HepG2 (cell line): ENCODE results near the gene MB21D2. TPM values are rescaled to one million over a fixed set of nuclear protein-coding genes. Genes with fewer than 3 reads are reported as not detected.

ENCODE experiments used
- ATAC-seq: fragments of 200-7000 bp; cut with Tn5 transposase; 3 replicates; pipeline ENCODE4 v1.9.1; 2020; ENCODE audit warnings: mild to moderate bottlenecking, moderate library complexity
- BruUV-seq: library from RNA; stranded (reverse); fragments of 400-500 nt; replicated peaks from 2 replicates; lab custom pipeline; 2021; lab: Mats Ljungman, UMichigan
- CTCF ChIA-PET: fragments of 300-600 bp; formaldehyde crosslinking; extraction: SDS; loops from one replicate; lab custom pipeline; 2021; ENCODE audit warnings: low total read pairs, inconsistent platforms, low intra/inter-chr PET ratio; lab: Yijun Ruan, JAX
- POLR2A ChIA-PET: fragments of 350-600 bp; sonication (Branson Sonifier 250); formaldehyde crosslinking; loops from one replicate; lab custom pipeline; 2020; ENCODE audit warnings: antibody characterized with exemption, inconsistent platforms; lab: Yijun Ruan, JAX
- DNase-seq: peaks from one replicate; pipeline ENCODE4 v3.0.0-alpha.2; 2015; ENCODE audit warnings: low spot score
- FAIRE-seq: peaks from 3 replicates; lab custom pipeline; 2011; peaks lifted over from hg19 to GRCh38; lab: Jason Lieb, UNC
- H2AFZ ChIP-seq: one replicate; pipeline ENCODE4 v1.6.1; 2011; ENCODE audit warnings: low read length, inconsistent platforms
- H3K27ac ChIP-seq: fragments of 300-600 bp; 3 replicates; pipeline ENCODE4 v1.8.0; 2011; ENCODE audit warnings: mixed run types, mild to moderate bottlenecking, mixed read lengths, low read length, inconsistent platforms; ENCODE audit not compliant: insufficient read depth; ENCODE audit errors: extremely low read length
- H3K27me3 ChIP-seq, 2 experiments: fragments of 200-600 bp in 1 of 2; 2 replicates in 1 of 2; 3 replicates in 1 of 2; pipeline versions ENCODE4 v1.6.0 to v1.8.0; 2011; ENCODE audit warnings: low read length in 2 of 2, mild to moderate bottlenecking in 2 of 2, moderate library complexity in 2 of 2, inconsistent platforms in 1 of 2; ENCODE audit not compliant: insufficient read depth in 2 of 2, control insufficient read depth in 1 of 2
- H3K36me3 ChIP-seq, 2 experiments: fragments of 200-600 bp in 1 of 2; replicated peaks in 1 of 2; 2 replicates in 1 of 2; 3 replicates in 1 of 2; pipeline versions ENCODE4 v1.5.1 to v1.8.0; 2011; ENCODE audit warnings: low read length in 2 of 2, inconsistent platforms in 1 of 2; ENCODE audit not compliant: insufficient read depth in 2 of 2, control insufficient read depth in 1 of 2
- H3K4me1 ChIP-seq: 2 replicates; pipeline ENCODE4 v1.5.1; 2012; ENCODE audit warnings: low read length, inconsistent platforms; ENCODE audit not compliant: insufficient read depth
- H3K4me2 ChIP-seq: 2 replicates; pipeline ENCODE4 v1.6.0; 2011; ENCODE audit warnings: low read depth, low read length, inconsistent platforms
- H3K4me3 ChIP-seq, 3 experiments: fragments of 200-600 bp in 1 of 3; sonication (generic), shearing (Covaris generic) in 1 of 3; replicated peaks in 1 of 3; 2 replicates each; pipeline ENCODE4 v1.5.1; 2011 to 2016; ENCODE audit warnings: low read length in 3 of 3, inconsistent platforms in 2 of 3, low read depth in 2 of 3, mild to moderate bottlenecking in 2 of 3, control low read depth in 1 of 3, mixed read lengths in 1 of 3; ENCODE audit not compliant: insufficient read depth in 1 of 3
- H3K79me2 ChIP-seq: one replicate; pipeline ENCODE4 v1.6.1; 2011; ENCODE audit warnings: low read length, inconsistent platforms; ENCODE audit not compliant: insufficient read depth
- H3K9ac ChIP-seq: 2 replicates; pipeline ENCODE4 v1.6.0; 2011; ENCODE audit warnings: mild to moderate bottlenecking, low read depth, low read length, inconsistent platforms; ENCODE audit not compliant: insufficient read depth
- H3K9me3 ChIP-seq: 2 replicates; pipeline ENCODE4 v1.5.1; 2012; ENCODE audit warnings: mild to moderate bottlenecking, low read length
- H4K20me1 ChIP-seq: 2 replicates; pipeline ENCODE4 v1.6.0; 2011; ENCODE audit warnings: inconsistent platforms, mild to moderate bottlenecking, low read length, moderate library complexity; ENCODE audit not compliant: insufficient read depth
- ATAD3A ChIP-seq: sonication (generic); formaldehyde crosslinking; IDR thresholded peaks from 2 replicates; pipeline ENCODE4 v1.4.0; 2020; ENCODE audit warnings: missing genetic modification reagents
- ETV6 ChIP-seq: sonication (generic); formaldehyde crosslinking; conservative IDR thresholded peaks from 2 replicates; pipeline ENCODE4 v1.4.0; 2020; ENCODE audit warnings: missing genetic modification reagents
- FOXO1 ChIP-seq: sonication (generic); formaldehyde crosslinking; IDR thresholded peaks from 2 replicates; pipeline ENCODE4 v1.4.0; 2020; ENCODE audit warnings: missing genetic modification reagents
- KLF9 ChIP-seq: IDR thresholded peaks from 2 replicates; pipeline ENCODE4 v1.6.1; 2016; ENCODE audit warnings: low read depth
- POLR2AphosphoS5 ChIP-seq: IDR thresholded peaks from 2 replicates; pipeline ENCODE4 v1.6.1; 2012; ENCODE audit warnings: low read depth, low read length
- RARG ChIP-seq: sonication (generic); formaldehyde crosslinking; IDR thresholded peaks from 2 replicates; pipeline ENCODE4 v1.4.0; 2020; ENCODE audit warnings: low read depth, mild to moderate bottlenecking, missing genetic modification reagents
- SIN3B ChIP-seq: fragments of 150-350 bp; IDR thresholded peaks from 2 replicates; pipeline ENCODE4 v1.6.1; 2014; ENCODE audit warnings: low read length
- SMC3 ChIP-seq: IDR thresholded peaks from 2 replicates; pipeline ENCODE4 v1.6.1; 2011; ENCODE audit warnings: low read length, improper control_type of control experiment
- TBX3 ChIP-seq: fragments of 450-650 bp; IDR thresholded peaks from 2 replicates; pipeline ENCODE4 v1.6.1; 2017; ENCODE audit warnings: antibody characterized with exemption, mild to moderate bottlenecking, inconsistent platforms, borderline replicate concordance
- ZNF207 ChIP-seq: fragments of 450-650 bp; IDR thresholded peaks from 2 replicates; pipeline ENCODE4 v1.6.1; 2016; ENCODE audit warnings: antibody characterized with exemption, borderline replicate concordance
- ZNF224 ChIP-seq: sonication (generic); formaldehyde crosslinking; IDR thresholded peaks from 2 replicates; pipeline ENCODE4 v1.5.0; 2020; ENCODE audit warnings: mild to moderate bottlenecking, missing genetic modification reagents
- ZNF296 ChIP-seq: sonication (generic); formaldehyde crosslinking; conservative IDR thresholded peaks from 2 replicates; pipeline ENCODE4 v1.5.0; 2020; ENCODE audit warnings: mild to moderate bottlenecking, missing genetic modification reagents
- ZNF383 ChIP-seq: sonication (generic); formaldehyde crosslinking; IDR thresholded peaks from 2 replicates; pipeline ENCODE4 v1.4.0; 2020; ENCODE audit warnings: missing genetic modification reagents, mild to moderate bottlenecking, borderline replicate concordance
- ZNF567 ChIP-seq: sonication (generic); formaldehyde crosslinking; IDR thresholded peaks from 2 replicates; pipeline ENCODE4 v1.8.1; 2023; ENCODE audit warnings: mild to moderate bottlenecking, missing genetic modification reagents, borderline replicate concordance
- ZZZ3 ChIP-seq: sonication (generic); formaldehyde crosslinking; IDR thresholded peaks from 2 replicates; pipeline ENCODE4 v1.4.0; 2020; ENCODE audit warnings: missing genetic modification reagents, mild to moderate bottlenecking, borderline replicate concordance
- WGBS: methylation state at CpG from one replicate; pipeline ENCODE4 v1.1.6; 2017; ENCODE audit warnings: low lambda C conversion rate; 5-methylcytosine and 5-hydroxymethylcytosine counted together
- in situ Hi-C: cut with HindIII; loops from 2 replicates; pipeline ENCODE4 v1.10.0; 2017; ENCODE audit warnings: low pct_unique_long_range_greater_than_20kb; ENCODE audit not compliant: extremely low pct_ligation_motif_present
- intact Hi-C: fragments of 100-400 bp; cut with micrococcal nuclease; formaldehyde crosslinking; loops from one replicate; pipeline ENCODE4 v1.10.0; 2022; ENCODE audit not compliant: unreplicated experiment
- polyA plus RNA-seq, 8 experiments: library from polyadenylated mRNA; depleted of rRNA in 3 of 8; stranded (reverse) in 7 of 8; unstranded in 1 of 8; fragments of >200 nt; fragmentation: Illumina TruSeq in 4 of 8; extraction: Trizol in 4 of 8; gene quantifications; 2 replicates each; pipeline versions ENCODE4 v1.2.1 to v1.2.3, GENCODE V29; 2011 to 2016; ENCODE audit warnings: low read depth in 4 of 8, missing spikeins in 1 of 8, mixed read lengths in 1 of 8; ENCODE audit not compliant: insufficient read depth in 1 of 8
- total RNA-seq, 5 experiments: library from RNA; depleted of rRNA; stranded (reverse); fragments of >200 nt; fragmentation: Illumina TruSeq; extraction: Trizol; gene quantifications; 2 replicates each; pipeline ENCODE4 v1.2.3, GENCODE V29; 2016; ENCODE audit warnings: low read depth in 1 of 5
- TF ChIP-seq, protein P1 (sequence below): sonication (generic); formaldehyde crosslinking; IDR thresholded peaks from 2 replicates; pipeline ENCODE4 v1.8.0; 2022; ENCODE audit warnings: mild to moderate bottlenecking, missing genetic modification reagents, moderate library complexity
- TF ChIP-seq, protein P2 (sequence below), 2 experiments: sonication (generic) in 1 of 2; formaldehyde crosslinking in 1 of 2; IDR thresholded peaks; 2 replicates each; pipeline versions ENCODE4 v1.5.1 to v1.6.1; 2011 to 2020; ENCODE audit warnings: borderline replicate concordance in 1 of 2, low read depth in 1 of 2, low read length in 1 of 2, mild to moderate bottlenecking in 1 of 2, missing genetic modification reagents in 1 of 2, moderate library complexity in 1 of 2
- TF ChIP-seq, protein P3 (sequence below): sonication (generic); formaldehyde crosslinking; IDR thresholded peaks from 2 replicates; pipeline ENCODE4 v1.4.0; 2020; ENCODE audit warnings: mild to moderate bottlenecking, missing genetic modification reagents

MB21D2 gene
- total and polyA plus RNA-seq, 2 of the 13 experiments (the other 11 are each of a cell fraction or from before 2014, with no cell fraction given) = 0.90 to 1.6 TPM

DNA sequence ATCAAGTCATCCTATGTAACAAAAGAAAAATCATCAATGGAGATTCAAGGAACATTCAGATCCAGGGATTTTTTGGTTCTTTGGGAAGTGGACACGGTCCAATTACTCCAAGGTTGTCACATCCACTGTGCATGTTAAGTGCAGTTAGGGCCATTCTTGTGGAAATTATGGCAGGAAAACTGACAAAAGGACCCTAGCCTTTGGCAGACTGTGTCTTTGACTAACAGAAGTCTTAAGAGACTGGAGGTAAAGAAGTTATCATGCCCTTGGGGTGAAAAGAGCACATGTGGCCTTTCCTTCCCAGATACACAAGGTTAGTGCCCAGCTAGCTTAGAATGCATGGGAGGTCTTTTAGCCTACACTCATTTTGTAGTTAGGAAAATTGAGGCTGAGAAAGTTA is 74.9 kb downstream of the MB21D2 start (continued):
- TF ChIP-seq, protein P1, sequence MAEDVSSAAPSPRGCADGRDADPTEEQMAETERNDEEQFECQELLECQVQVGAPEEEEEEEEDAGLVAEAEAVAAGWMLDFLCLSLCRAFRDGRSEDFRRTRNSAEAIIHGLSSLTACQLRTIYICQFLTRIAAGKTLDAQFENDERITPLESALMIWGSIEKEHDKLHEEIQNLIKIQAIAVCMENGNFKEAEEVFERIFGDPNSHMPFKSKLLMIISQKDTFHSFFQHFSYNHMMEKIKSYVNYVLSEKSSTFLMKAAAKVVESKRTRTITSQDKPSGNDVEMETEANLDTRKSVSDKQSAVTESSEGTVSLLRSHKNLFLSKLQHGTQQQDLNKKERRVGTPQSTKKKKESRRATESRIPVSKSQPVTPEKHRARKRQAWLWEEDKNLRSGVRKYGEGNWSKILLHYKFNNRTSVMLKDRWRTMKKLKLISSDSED = no peak
- TF ChIP-seq ZZZ3 (CRISPR knock-in tag) = no peak
- TF ChIP-seq ATAD3A = no peak
- no peak for TF ChIP-seq FOXO1
- TF ChIP-seq RARG (CRISPR knock-in tag) = no peak
- TF ChIP-seq, protein P2, sequence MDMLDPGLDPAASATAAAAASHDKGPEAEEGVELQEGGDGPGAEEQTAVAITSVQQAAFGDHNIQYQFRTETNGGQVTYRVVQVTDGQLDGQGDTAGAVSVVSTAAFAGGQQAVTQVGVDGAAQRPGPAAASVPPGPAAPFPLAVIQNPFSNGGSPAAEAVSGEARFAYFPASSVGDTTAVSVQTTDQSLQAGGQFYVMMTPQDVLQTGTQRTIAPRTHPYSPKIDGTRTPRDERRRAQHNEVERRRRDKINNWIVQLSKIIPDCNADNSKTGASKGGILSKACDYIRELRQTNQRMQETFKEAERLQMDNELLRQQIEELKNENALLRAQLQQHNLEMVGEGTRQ (IDR thresholded peaks at IDR 0.05; ENCODE audit: low read depth, low read length) = no peak
- TF ChIP-seq, protein P2 (CRISPR knock-in tag; IDR thresholded peaks at IDR 0.05; ENCODE audit: borderline replicate concordance) = no peak

DNA sequence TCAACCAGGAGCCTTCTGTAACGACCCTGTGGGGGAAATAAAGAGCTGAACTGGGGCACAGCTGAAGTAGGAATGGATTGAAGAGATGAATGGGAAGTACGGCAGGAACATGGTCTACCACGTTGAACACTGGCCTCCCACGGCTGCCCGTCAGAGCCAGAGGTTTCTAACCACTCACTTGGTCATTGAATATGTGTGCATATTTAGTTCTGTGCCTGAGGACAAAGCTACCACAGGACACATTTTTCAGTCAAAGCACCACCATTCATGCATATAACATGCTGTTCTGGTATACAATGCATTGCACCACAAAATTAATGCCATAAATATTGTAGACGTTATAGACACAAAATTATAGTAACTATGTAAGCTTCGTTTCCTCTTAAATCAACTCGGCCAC is 75.5 kb downstream of the MB21D2 start:
- no peak overlapping the region for H3K4me2 ChIP-seq
- H3K4me1 ChIP-seq = no peaks in the 10 kb centered on the region
- ChIA-PET POLR2A (no interaction called here), CTCF (no interaction called here)
- DNase-seq = no peak
- no peaks in the 10 kb centered on the region for H3K36me3 ChIP-seq
- H4K20me1 ChIP-seq = no peaks in the 10 kb centered on the region
- H2AFZ ChIP-seq = no peak overlapping the region
- no TSS peak for BruUV-seq
- H3K9me3 ChIP-seq = no peaks in the 10 kb centered on the region
- in situ Hi-C loops (no loop called here), intact Hi-C loops (no loop called here)
- H3K9ac ChIP-seq = no peak overlapping the region
- WGBS = 77% methylated on average over 8 of the region's 8 CpGs
- H3K79me2 ChIP-seq = no peaks in the 10 kb centered on the region
- no peak overlapping the region for H3K27ac ChIP-seq
- ATAC-seq = no peak
- no peak for FAIRE-seq
- H3K27me3 ChIP-seq = no peaks in the 10 kb centered on the region
- no peak overlapping the region for H3K4me3 ChIP-seq
- TF ChIP-seq POLR2AphosphoS5 = no peak
- TF ChIP-seq ZNF224 (CRISPR knock-in tag) = no peak
- TF ChIP-seq SMC3 = no peak
- no peak for TF ChIP-seq SIN3B
- TF ChIP-seq ZNF383 (CRISPR knock-in tag) = no peak
- TF ChIP-seq ETV6 (CRISPR knock-in tag) = no peak
- TF ChIP-seq, protein P3, sequence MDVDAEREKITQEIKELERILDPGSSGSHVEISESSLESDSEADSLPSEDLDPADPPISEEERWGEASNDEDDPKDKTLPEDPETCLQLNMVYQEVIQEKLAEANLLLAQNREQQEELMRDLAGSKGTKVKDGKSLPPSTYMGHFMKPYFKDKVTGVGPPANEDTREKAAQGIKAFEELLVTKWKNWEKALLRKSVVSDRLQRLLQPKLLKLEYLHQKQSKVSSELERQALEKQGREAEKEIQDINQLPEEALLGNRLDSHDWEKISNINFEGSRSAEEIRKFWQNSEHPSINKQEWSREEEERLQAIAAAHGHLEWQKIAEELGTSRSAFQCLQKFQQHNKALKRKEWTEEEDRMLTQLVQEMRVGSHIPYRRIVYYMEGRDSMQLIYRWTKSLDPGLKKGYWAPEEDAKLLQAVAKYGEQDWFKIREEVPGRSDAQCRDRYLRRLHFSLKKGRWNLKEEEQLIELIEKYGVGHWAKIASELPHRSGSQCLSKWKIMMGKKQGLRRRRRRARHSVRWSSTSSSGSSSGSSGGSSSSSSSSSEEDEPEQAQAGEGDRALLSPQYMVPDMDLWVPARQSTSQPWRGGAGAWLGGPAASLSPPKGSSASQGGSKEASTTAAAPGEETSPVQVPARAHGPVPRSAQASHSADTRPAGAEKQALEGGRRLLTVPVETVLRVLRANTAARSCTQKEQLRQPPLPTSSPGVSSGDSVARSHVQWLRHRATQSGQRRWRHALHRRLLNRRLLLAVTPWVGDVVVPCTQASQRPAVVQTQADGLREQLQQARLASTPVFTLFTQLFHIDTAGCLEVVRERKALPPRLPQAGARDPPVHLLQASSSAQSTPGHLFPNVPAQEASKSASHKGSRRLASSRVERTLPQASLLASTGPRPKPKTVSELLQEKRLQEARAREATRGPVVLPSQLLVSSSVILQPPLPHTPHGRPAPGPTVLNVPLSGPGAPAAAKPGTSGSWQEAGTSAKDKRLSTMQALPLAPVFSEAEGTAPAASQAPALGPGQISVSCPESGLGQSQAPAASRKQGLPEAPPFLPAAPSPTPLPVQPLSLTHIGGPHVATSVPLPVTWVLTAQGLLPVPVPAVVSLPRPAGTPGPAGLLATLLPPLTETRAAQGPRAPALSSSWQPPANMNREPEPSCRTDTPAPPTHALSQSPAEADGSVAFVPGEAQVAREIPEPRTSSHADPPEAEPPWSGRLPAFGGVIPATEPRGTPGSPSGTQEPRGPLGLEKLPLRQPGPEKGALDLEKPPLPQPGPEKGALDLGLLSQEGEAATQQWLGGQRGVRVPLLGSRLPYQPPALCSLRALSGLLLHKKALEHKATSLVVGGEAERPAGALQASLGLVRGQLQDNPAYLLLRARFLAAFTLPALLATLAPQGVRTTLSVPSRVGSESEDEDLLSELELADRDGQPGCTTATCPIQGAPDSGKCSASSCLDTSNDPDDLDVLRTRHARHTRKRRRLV (CRISPR knock-in tag) = no peak
- no peak for TF ChIP-seq ZNF567
- TF ChIP-seq ZNF296 (CRISPR knock-in tag) = no peak
- no peak for TF ChIP-seq ZNF207
- no peak for TF ChIP-seq TBX3
- no peak for TF ChIP-seq KLF9
